ENCODE results near the gene RALA. TPM values are rescaled to one million over a fixed set of nuclear protein-coding genes. Genes with fewer than 3 reads are reported as not detected.

Gene RALA
- polyA plus RNA-seq, 1 donor (not counting 4 experiments of a cell fraction or from before 2014, with no cell fraction given) = 64.6 TPM

GRCh38 chr7:39656415-39656814 lies 33.0 kb downstream of the RALA start:
- FAIRE-seq = no peak

GRCh38 chr7:39659356-39660013 lies 36.1 kb downstream of the RALA start:
- Histone ChIP-seq H3K79me2 (ENCODE audit: control insufficient read depth, insufficient read depth, low read length) (peaks cover 87% of the 10 kb centered on the region), H3K27ac (ENCODE audit: control insufficient read depth, insufficient read depth, low read length) (no peak overlapping the region), H3K4me2 (ENCODE audit: control insufficient read depth, extremely low read depth, insufficient read depth, low read depth, low read length) (no peak overlapping the region), H4K20me1 (ENCODE audit: control insufficient read depth, extremely low read depth, insufficient read depth, low read length) (peaks cover 6% of the 10 kb centered on the region), H3K27me3 (ENCODE audit: control insufficient read depth, extremely low read depth, insufficient read depth, low read length) (no peaks in the 10 kb centered on the region), H3K4me1 (ENCODE audit: control insufficient read depth, extremely low read depth, insufficient read depth, low read length) (no peaks in the 10 kb centered on the region), H2AFZ (ENCODE audit: control insufficient read depth, low read length) (no peak overlapping the region), H3K9me3 (ENCODE audit: control insufficient read depth, low read depth, low read length) (peaks cover 2% of the 10 kb centered on the region), H3K9ac (ENCODE audit: control insufficient read depth, extremely low read depth, insufficient read depth, low read length) (no peak overlapping the region), H3K9me1 (ENCODE audit: control insufficient read depth, extremely low read depth, insufficient read depth, low read length) (no peaks in the 10 kb centered on the region), H3K36me3 (ENCODE audit: control insufficient read depth in 2 of 2, extremely low read depth in 1 of 2, insufficient read depth in 2 of 2, low read length in 2 of 2) (peaks cover 0 to 5% of the 10 kb centered on the region in 2 experiments), H3K4me3 (ENCODE audit: control insufficient read depth in 2 of 3, extremely low read depth in 1 of 3, insufficient read depth in 2 of 3, low read depth in 1 of 3, low read length in 3 of 3) (no peak overlapping the region)
- dilution Hi-C loops (cut with MboI; ENCODE audit: extremely low pct_ligation_motif_present, low sequenced_read_pairs) = no loop called here
- TF ChIP-seq, protein P1, sequence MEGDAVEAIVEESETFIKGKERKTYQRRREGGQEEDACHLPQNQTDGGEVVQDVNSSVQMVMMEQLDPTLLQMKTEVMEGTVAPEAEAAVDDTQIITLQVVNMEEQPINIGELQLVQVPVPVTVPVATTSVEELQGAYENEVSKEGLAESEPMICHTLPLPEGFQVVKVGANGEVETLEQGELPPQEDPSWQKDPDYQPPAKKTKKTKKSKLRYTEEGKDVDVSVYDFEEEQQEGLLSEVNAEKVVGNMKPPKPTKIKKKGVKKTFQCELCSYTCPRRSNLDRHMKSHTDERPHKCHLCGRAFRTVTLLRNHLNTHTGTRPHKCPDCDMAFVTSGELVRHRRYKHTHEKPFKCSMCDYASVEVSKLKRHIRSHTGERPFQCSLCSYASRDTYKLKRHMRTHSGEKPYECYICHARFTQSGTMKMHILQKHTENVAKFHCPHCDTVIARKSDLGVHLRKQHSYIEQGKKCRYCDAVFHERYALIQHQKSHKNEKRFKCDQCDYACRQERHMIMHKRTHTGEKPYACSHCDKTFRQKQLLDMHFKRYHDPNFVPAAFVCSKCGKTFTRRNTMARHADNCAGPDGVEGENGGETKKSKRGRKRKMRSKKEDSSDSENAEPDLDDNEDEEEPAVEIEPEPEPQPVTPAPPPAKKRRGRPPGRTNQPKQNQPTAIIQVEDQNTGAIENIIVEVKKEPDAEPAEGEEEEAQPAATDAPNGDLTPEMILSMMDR (optimal IDR thresholded peaks at IDR 0.05 in 1 of 3, IDR thresholded peaks at IDR 0.05 in 1 of 3, conservative IDR thresholded peaks at IDR 0.05 in 1 of 3; ENCODE audit: extremely low read depth in 1 of 3, insufficient read depth in 2 of 3, low read length in 3 of 3) = no peak
- no peak for TF ChIP-seq EZH2 (IDR thresholded peaks at IDR 0.05; ENCODE audit: low read length)
- DNase-seq (ENCODE audit: low read depth, low spot score) = no peak
- FAIRE-seq = no peak

More at GRCh38 chr7:39656415-39656814, 33.0 kb downstream of the RALA start:
- peaks cover 86% of the 10 kb centered on the region for H3K79me2 ChIP-seq (ENCODE audit: control insufficient read depth, insufficient read depth, low read length)
- no peak overlapping the region for H3K4me2 ChIP-seq (ENCODE audit: control insufficient read depth, extremely low read depth, insufficient read depth, low read depth, low read length)
- no peaks in the 10 kb centered on the region for H3K9me1 ChIP-seq (ENCODE audit: control insufficient read depth, extremely low read depth, insufficient read depth, low read length)
- H3K9me3 ChIP-seq (ENCODE audit: control insufficient read depth, low read depth, low read length) = peaks cover 2% of the 10 kb centered on the region
- H3K27ac ChIP-seq (ENCODE audit: control insufficient read depth, insufficient read depth, low read length) = no peak overlapping the region
- H3K27me3 ChIP-seq (ENCODE audit: control insufficient read depth, extremely low read depth, insufficient read depth, low read length) = no peaks in the 10 kb centered on the region
- H4K20me1 ChIP-seq (ENCODE audit: control insufficient read depth, extremely low read depth, insufficient read depth, low read length) = peaks cover 6% of the 10 kb centered on the region
- H3K4me3 ChIP-seq (ENCODE audit: control insufficient read depth in 2 of 3, extremely low read depth in 1 of 3, insufficient read depth in 2 of 3, low read depth in 1 of 3, low read length in 3 of 3) = no peak overlapping the region
- no peak for DNase-seq (ENCODE audit: low read depth, low spot score)
- no peak overlapping the region for H3K9ac ChIP-seq (ENCODE audit: control insufficient read depth, extremely low read depth, insufficient read depth, low read length)
- dilution Hi-C loops (cut with MboI; ENCODE audit: extremely low pct_ligation_motif_present, low sequenced_read_pairs) = no loop called here
- no peak overlapping the region for H2AFZ ChIP-seq (ENCODE audit: control insufficient read depth, low read length)
- TF ChIP-seq EZH2 (IDR thresholded peaks at IDR 0.05; ENCODE audit: low read length) = no peak
- TF ChIP-seq, protein P1 (optimal IDR thresholded peaks at IDR 0.05 in 1 of 3, IDR thresholded peaks at IDR 0.05 in 1 of 3, conservative IDR thresholded peaks at IDR 0.05 in 1 of 3; ENCODE audit: extremely low read depth in 1 of 3, insufficient read depth in 2 of 3, low read length in 3 of 3) = no peak
- peaks cover 0 to 5% of the 10 kb centered on the region in 2 experiments for H3K36me3 ChIP-seq (ENCODE audit: control insufficient read depth in 2 of 2, extremely low read depth in 1 of 2, insufficient read depth in 2 of 2, low read length in 2 of 2)
- H3K4me1 ChIP-seq (ENCODE audit: control insufficient read depth, extremely low read depth, insufficient read depth, low read length) = no peaks in the 10 kb centered on the region
